Neural progenitor cell (in vitro differentiated cells): ENCODE measurements around the gene CACNA2D4. TPM values are rescaled to one million over a fixed set of nuclear protein-coding genes. Genes with fewer than 3 reads are reported as not detected.
A peak's percentile ranks its signal among the peaks of the same experiment; 100 is the strongest.

Experiments
- DNase-seq: peaks from one replicate; pipeline ENCODE4 v3.0.0-alpha.2; 2016; ENCODE audit warnings: low spot score
- H2AFZ ChIP-seq: fragments of 200-600 bp; sonication (generic); replicated peaks from 2 replicates; pipeline ENCODE4 v1.6.1; 2016; ENCODE audit warnings: antibody characterized with exemption
- H3F3A ChIP-seq: fragments of 200-600 bp; sonication (generic); 2 replicates; pipeline ENCODE4 v1.6.1; 2016; ENCODE audit warnings: antibody characterized with exemption, low read depth
- H3K27ac ChIP-seq: fragments of 200-600 bp; sonication (generic); 2 replicates; pipeline ENCODE4 v1.5.1; 2016; ENCODE audit warnings: mild to moderate bottlenecking
- H3K27me3 ChIP-seq: fragments of 200-600 bp; sonication (generic); 2 replicates; pipeline ENCODE4 v1.6.1; 2016; ENCODE audit warnings: mild to moderate bottlenecking, moderate library complexity
- H3K36me3 ChIP-seq: fragments of 200-600 bp; sonication (generic); 2 replicates; pipeline ENCODE4 v1.5.1; 2016
- H3K4me1 ChIP-seq: fragments of 200-600 bp; sonication (generic); 2 replicates; pipeline ENCODE4 v1.6.1; 2016; ENCODE audit warnings: mixed run types
- H3K4me2 ChIP-seq: fragments of 200-600 bp; sonication (generic); 2 replicates; pipeline ENCODE4 v1.6.1; 2016
- H3K4me3 ChIP-seq: fragments of 200-600 bp; sonication (generic); 2 replicates; pipeline ENCODE4 v1.5.1; 2016
- H3K79me2 ChIP-seq: fragments of 200-600 bp; sonication (generic); 2 replicates; pipeline ENCODE4 v1.6.1; 2016; ENCODE audit warnings: low read depth
- H3K9ac ChIP-seq: fragments of 200-600 bp; sonication (generic); 2 replicates; pipeline ENCODE4 v1.6.1; 2016
- H3K9me3 ChIP-seq: fragments of 200-600 bp; sonication (generic); 2 replicates; pipeline ENCODE4 v1.5.1; 2016; ENCODE audit warnings: low read depth
- H4K20me1 ChIP-seq: fragments of 200-600 bp; sonication (generic); 2 replicates; pipeline ENCODE4 v1.6.1; 2016; ENCODE audit warnings: low read depth
- H3K27ac Mint-ChIP-seq: 3 replicates; pipeline ENCODE4 v1.8.0; 2021; ENCODE audit warnings: mixed read lengths
- H3K27me3 Mint-ChIP-seq: 2 replicates; pipeline ENCODE4 v1.8.0; 2022; ENCODE audit warnings: low read depth, mild to moderate bottlenecking, inconsistent platforms, moderate library complexity, mixed read lengths; ENCODE audit not compliant: insufficient read depth
- H3K36me3 Mint-ChIP-seq: 3 replicates; pipeline ENCODE4 v1.8.0; 2021; ENCODE audit warnings: mixed read lengths
- H3K4me1 Mint-ChIP-seq: 3 replicates; pipeline ENCODE4 v1.8.0; 2021; ENCODE audit warnings: mixed read lengths
- H3K4me3 Mint-ChIP-seq: 3 replicates; pipeline ENCODE4 v1.8.0; 2021; ENCODE audit warnings: mild to moderate bottlenecking, moderate library complexity, mixed read lengths
- H3K9me3 Mint-ChIP-seq: 3 replicates; pipeline ENCODE4 v1.8.0; 2020; ENCODE audit warnings: mixed read lengths
- CTCF ChIP-seq: fragments of 200-600 bp; sonication (generic); IDR thresholded peaks from 2 replicates; pipeline ENCODE4 v1.5.1; 2017; ENCODE audit warnings: antibody characterized with exemption, mild to moderate bottlenecking
- EZH2 ChIP-seq: fragments of 200-600 bp; sonication (generic); IDR thresholded peaks from 2 replicates; pipeline ENCODE4 v1.6.1; 2017; ENCODE audit warnings: antibody characterized with exemption, mild to moderate bottlenecking, moderate library complexity
- EZH2phosphoT487 ChIP-seq: fragments of 200-600 bp; sonication (generic); IDR thresholded peaks from 2 replicates; pipeline ENCODE4 v1.6.1; 2017; ENCODE audit warnings: antibody characterized with exemption
- total RNA-seq: library from RNA; depleted of rRNA; stranded (reverse); fragments of >200 nt; gene quantifications from 2 replicates; pipeline ENCODE4 v1.2.3, GENCODE V29; 2015; ENCODE audit warnings: low replicate concordance

The CACNA2D4 gene
- total RNA-seq, 1 donor from 2014 or later: 3.0 TPM

- no peak overlapping the region for H3K4me3 Mint-ChIP-seq
- H3K27ac ChIP-seq: no peak overlapping the region
Measured at GRCh38 chr12:1800401-1801302, 117.8 kb downstream of the CACNA2D4 start.

DNA sequence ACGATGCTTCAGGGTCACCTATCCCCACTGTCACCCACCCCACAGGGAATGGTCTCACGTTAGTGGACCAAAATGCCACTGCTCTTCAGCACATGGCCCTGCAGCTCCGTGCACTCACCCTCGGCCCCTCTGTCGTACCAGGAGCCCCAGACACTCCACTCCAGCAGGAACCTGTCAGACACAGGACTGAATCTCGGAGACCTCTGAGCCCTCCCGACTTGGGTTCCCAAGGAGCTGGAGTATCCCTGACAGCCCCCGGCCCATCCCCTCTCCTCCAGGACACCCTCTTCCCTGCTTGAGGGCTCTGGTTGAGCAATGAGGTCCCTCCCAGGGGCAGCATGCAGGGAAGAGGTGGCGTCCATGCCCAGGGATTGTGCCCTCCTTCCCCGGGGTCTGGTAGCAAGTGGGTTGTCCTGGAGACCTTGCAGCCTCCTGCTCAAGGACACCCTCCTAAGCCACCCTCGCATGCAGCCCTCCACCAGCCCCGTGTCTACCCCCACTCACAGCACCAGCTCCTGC lies 118.5 kb downstream of the CACNA2D4 start:
- Histone ChIP-seq H3K9ac (no peak overlapping the region), H3K4me3 (no peak overlapping the region), H2AFZ (no peak overlapping the region), H3K27ac (no peak overlapping the region), H3K4me2 (no peak overlapping the region), H3K27me3 (peaks cover 12% of the 10 kb centered on the region), H3K9me3 (no peaks in the 10 kb centered on the region), H3K36me3 (no peaks in the 10 kb centered on the region), H3K79me2 (no peaks in the 10 kb centered on the region), H3F3A (no peaks in the 10 kb centered on the region), H4K20me1 (no peaks in the 10 kb centered on the region), H3K4me1 (peaks cover 4% of the 10 kb centered on the region)
- no peaks in the 10 kb centered on the region for H3K9me3 Mint-ChIP-seq
- no peaks in the 10 kb centered on the region for H3K36me3 Mint-ChIP-seq
- no peak overlapping the region for H3K4me3 Mint-ChIP-seq
- peaks cover 11% of the 10 kb centered on the region for H3K27me3 Mint-ChIP-seq
- no peak for DNase-seq
- TF ChIP-seq EZH2 (no peak), EZH2phosphoT487 (no peak), CTCF (no peak)
- H3K27ac Mint-ChIP-seq: no peak overlapping the region
- H3K4me1 Mint-ChIP-seq: peaks cover 25% of the 10 kb centered on the region

More at GRCh38 chr12:1800401-1801302, 117.8 kb downstream of the CACNA2D4 start:
- Mint-ChIP-seq H3K27me3 (peaks cover 11% of the 10 kb centered on the region), H3K36me3 (no peaks in the 10 kb centered on the region), H3K9me3 (no peaks in the 10 kb centered on the region), H3K4me1 (peaks cover 21% of the 10 kb centered on the region), H3K27ac (no peak overlapping the region)
- peak; percentile 71 for DNase-seq
- Histone ChIP-seq H3K79me2 (no peaks in the 10 kb centered on the region), H3K36me3 (no peaks in the 10 kb centered on the region), H3K4me2 (no peak overlapping the region), H3K9ac (no peak overlapping the region), H3K27me3 (peaks cover 12% of the 10 kb centered on the region), H3K4me3 (no peak overlapping the region), H2AFZ (no peak overlapping the region), H4K20me1 (no peaks in the 10 kb centered on the region), H3K4me1 (peaks cover 2% of the 10 kb centered on the region), H3K9me3 (no peaks in the 10 kb centered on the region), H3F3A (no peaks in the 10 kb centered on the region)
- TF ChIP-seq EZH2 (no peak), CTCF (peak; percentile 53)

DNA sequence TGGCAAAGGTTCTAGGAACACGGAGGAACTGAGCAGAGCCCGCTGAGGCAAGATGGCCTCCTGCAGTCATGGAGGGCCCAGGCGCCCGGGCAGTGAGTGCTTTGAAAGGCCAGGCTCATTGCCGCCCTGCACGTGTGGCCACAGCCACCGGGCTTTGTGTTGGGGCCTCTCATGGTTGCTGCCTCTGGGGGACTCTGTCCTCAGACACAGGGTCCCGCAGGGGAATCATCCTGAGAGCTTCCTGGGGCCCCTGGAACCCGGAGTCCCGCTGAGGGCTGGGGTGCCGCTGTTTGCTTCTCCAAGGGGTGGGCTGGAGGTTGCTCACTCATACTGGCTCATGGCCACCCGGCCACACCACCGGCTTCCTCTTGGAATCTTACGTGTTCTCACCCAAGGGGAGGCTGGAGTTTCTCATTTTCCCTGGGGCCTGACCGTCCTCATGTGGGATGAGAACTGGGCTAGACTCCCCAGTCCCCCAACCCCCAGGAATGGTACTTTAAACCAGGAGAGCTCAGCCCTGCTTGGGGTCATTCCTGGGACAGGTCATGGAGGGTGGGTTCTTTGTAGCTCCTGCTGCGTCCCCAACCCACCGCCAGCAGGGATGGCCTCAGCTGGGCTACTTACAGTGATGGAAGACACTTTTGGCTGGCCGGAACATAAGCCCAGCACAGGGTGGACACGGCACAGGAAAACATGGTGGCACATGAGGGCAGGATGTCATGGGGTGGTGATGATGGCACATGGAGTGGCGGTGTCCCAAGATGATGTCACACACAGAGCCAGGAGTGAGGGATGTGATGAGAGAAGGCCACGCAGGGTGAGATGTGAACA lies 119.2 kb downstream of the CACNA2D4 start:
- Histone ChIP-seq H3K36me3 (no peaks in the 10 kb centered on the region), H3K4me2 (no peak overlapping the region), H3K9ac (no peak overlapping the region), H3K27ac (no peak overlapping the region), H4K20me1 (no peaks in the 10 kb centered on the region), H3K27me3 (peaks cover 12% of the 10 kb centered on the region), H3F3A (no peaks in the 10 kb centered on the region), H3K9me3 (no peaks in the 10 kb centered on the region), H3K4me1 (peaks cover 4% of the 10 kb centered on the region), H3K4me3 (no peak overlapping the region), H2AFZ (no peak overlapping the region), H3K79me2 (no peaks in the 10 kb centered on the region)
- H3K27ac Mint-ChIP-seq: no peak overlapping the region
- H3K27me3 Mint-ChIP-seq: peaks cover 10% of the 10 kb centered on the region
- TF ChIP-seq EZH2phosphoT487 (no peak), CTCF (no peak), EZH2 (no peak)
- H3K4me1 Mint-ChIP-seq: peaks cover 22% of the 10 kb centered on the region
- no peak overlapping the region for H3K4me3 Mint-ChIP-seq
- DNase-seq: no peak
- H3K36me3 Mint-ChIP-seq: no peaks in the 10 kb centered on the region
- H3K9me3 Mint-ChIP-seq: no peaks in the 10 kb centered on the region
